Measurements from ENCODE around the gene ARHGAP25.

The ARHGAP25 gene, protein sequence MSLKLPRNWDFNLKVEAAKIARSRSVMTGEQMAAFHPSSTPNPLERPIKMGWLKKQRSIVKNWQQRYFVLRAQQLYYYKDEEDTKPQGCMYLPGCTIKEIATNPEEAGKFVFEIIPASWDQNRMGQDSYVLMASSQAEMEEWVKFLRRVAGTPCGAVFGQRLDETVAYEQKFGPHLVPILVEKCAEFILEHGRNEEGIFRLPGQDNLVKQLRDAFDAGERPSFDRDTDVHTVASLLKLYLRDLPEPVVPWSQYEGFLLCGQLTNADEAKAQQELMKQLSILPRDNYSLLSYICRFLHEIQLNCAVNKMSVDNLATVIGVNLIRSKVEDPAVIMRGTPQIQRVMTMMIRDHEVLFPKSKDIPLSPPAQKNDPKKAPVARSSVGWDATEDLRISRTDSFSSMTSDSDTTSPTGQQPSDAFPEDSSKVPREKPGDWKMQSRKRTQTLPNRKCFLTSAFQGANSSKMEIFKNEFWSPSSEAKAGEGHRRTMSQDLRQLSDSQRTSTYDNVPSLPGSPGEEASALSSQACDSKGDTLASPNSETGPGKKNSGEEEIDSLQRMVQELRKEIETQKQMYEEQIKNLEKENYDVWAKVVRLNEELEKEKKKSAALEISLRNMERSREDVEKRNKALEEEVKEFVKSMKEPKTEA

DNA sequence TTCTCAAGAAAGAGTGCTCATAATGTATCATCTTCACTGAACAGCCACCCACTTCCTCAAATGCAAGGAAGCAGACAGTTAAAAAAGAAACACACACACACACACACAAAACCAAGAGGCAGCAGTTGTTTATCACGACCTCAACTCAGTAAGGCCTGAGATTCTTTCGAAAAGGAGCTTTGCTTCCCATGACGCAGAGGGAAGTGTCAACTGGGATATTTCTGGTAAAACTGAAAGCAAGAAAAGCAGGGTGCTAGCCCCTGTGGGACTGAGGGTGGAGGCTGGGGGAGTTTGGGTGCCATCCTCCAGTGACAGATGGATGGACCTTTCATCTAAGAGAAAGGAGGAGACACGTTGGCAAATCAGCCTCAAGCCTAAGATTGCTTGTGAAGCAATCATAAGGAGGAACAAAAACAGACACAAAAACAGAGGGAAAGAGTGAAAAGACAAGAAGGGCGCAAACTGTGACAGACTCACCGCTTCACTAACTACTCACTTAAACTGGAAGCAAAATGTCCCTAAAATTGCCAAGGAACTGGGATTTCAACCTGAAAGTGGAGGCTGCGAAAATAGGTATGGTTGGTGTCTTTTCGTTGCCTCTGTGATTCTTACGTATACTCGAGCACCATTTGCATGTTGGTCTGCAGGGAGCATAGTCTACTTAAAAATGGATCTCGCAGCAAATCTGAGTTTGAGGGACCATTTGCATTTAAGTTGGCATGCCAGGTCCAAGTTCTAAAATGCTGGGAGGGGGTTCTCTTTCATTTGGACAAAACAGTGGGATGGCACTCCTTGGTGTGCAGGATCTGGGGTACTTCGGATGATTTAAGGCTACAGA is at the start of gene ARHGAP25:
Gene ARHGAP25, plus strand, starts transcription at position 124 of the 838 bp plus-strand sequence. Its CDS starts 389 bp downstream, at position 513.
- DNase-seq: no peak

DNA sequence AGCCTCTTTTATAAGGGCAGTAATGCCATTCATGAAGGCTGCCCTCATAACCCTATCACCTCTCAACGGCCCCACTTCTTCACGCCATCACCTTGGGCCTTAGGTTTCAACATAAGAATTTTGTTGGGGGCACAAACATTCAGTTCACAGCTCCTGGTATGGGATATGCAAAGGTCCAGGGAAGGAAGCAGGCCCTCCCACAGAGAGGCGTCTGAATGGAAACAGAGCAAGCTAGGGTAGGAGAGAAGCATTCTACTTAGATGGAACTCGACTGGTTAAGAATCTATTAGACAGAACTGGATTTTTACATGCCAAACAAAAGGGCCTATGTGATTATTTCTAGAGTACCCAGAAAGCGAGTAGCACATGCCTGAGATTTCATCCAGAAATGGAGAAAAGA is 48.4 kb upstream of the ARHGAP25 start:
- DNase-seq: no peak

DNA sequence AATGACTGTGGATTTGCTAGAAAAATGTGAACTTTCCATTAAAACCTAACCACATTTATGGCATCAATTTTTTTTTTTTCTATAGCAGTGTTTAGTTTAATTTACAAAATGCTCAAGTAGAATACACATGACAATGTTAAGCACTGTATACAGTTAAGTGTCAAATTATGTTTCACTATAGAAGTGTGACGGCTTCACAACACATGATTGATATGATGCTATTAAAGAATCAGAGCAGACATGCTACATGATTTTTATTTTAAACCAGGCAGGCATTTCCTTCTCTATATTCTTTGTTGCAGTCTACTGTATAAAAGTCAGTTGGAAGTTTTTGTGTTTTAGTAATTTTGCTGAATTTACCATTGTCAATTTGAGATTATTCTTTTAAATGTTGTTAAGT is 47.6 kb upstream of the ARHGAP25 start:
- DNase-seq: no peak

DNA sequence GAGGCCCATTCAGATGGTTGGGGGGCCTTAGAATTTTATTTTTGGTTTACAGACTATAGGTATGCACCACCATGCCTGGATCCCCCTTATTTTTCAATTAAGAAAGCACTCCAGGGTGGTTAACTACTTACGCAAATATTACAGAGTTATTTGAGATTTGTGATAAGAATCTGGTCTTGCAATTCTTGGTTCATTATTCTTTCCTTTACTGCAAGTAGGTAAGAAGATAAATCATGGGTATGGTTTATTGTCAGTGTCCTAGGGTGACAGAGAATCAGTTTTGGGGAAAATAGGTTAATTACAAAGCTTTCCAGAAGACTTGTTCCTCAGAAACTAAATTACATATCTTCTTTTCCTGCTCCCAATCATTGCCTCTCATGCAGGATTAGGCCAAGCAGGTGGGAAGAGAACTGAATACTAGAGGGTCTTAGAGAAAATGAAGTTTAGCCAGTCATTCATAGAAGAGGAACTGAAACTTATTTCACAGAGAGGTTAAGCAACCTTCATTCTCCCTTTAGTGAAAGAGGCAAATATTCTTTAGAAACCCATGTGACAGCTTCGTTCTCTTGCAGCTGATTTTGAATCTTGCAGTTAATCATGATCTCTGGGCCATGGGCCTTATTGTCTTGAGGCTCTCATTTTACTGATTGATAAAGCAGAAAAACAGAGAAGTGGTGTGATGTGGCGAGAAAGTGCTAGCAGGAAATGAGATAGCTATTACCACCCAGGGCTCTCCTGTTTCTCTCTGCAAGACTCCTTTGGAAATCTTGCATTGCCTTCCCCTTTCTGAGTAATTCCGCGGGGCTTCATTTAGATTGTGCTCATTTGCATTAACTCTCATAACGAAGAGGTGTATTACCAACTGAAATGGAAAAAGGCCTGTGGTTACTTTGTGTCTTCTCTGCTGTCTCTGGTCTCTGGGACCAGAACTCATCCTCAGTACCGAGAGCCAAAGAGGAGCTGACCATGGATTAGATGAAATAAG is 44.8 kb upstream of the ARHGAP25 start:
- peak; percentile 12 to 41 for DNase-seq

DNA sequence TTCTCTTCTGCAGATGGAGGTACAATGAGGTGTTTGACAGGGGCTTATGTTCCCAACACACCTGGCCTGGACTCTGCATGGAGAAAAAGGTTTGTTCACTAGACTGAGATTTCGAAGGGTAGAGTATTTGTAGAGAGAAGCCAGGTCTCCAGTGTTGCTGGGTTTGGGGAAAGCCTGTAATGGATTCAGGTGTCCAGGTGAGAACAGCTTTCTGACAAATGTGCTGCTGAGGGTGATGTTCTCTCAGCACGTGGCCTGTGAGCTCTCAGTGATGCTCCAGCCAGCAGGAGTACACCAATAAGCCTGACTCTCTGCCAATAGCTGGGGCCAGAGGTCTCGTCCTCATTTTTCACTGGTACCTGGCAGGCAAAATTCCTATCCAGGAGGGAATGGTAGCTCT is 43.8 kb upstream of the ARHGAP25 start:
- DNase-seq: no peak

DNA sequence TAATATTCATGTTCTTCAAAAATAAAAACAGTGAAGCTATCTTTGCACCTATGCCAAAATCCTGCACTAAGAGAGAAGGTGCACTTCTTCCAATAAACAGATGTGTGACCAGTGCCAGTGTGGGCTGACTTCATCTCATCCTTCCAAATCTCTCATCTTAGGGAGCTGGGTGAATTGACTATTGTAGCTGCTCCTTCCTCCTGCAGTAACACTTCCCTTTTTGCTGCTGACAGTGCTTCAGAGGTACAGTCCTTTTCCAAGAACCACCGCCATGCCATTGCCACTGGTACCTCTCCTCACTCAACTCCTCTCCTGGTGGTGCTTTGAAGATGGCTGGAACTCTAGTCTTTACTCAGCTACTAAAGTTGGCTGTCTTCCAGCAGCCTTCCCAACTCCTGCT is 42.1 kb upstream of the ARHGAP25 start:
- no peak for DNase-seq

DNA sequence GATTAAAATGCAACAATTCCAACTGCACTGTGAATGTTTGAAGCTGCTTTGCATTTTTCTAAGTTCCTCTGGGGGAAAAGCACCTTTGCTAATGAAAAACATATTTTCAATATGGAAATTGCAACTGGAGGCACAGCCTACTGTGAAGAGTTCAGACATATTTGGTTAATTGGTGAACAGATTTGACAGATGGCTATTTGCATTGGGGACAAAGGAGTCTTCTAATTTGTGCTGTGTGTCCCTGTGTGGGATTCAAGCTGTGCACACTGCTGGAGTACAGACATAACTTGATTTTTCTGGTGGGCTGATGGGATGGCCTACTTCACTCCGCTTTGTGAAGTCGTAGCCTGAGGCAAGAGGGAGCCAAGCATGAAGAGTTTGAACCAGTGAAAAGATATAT is 40.7 kb upstream of the ARHGAP25 start:
- DNase-seq: peak; percentile 96 to 98

DNA sequence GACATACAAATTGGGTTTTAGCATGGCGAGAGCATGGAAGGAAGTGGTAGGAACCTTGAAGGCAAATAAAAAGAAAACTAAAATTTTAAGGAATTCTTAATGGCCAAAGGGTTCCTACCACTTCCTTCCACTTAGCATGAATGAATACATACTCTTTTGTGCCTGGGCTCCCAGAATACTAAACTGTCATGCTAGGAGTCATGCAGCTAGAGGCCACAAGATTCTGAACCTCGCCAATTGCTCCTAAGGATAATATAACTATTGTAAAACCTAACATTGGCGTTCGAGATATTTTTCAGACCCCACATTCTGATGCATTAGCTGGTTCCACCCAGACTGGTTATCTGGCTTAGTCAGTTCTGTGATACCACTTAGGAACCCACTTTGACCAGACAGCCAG is 38.6 kb upstream of the ARHGAP25 start:
- DNase-seq: no peak

DNA sequence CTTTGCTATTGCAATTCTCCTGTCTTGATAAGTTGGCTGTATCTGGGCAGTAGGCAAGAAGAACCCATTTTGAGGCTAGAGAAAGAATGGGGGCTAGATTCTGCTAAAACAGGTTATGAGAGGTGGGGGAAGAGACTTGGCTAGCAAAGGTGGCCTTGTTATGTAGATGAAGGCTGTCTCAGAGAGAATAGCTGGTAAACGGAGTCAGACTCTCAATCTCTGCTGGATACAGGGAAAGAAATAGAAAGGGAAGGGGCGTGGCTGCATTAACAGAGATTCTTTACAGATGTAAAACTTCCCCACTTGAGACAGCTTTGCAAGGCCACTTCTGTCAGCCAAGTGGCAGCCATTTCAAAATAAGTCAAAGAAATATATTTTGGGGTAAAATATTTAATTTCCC is 38.1 kb upstream of the ARHGAP25 start:
- no peak for DNase-seq

DNA sequence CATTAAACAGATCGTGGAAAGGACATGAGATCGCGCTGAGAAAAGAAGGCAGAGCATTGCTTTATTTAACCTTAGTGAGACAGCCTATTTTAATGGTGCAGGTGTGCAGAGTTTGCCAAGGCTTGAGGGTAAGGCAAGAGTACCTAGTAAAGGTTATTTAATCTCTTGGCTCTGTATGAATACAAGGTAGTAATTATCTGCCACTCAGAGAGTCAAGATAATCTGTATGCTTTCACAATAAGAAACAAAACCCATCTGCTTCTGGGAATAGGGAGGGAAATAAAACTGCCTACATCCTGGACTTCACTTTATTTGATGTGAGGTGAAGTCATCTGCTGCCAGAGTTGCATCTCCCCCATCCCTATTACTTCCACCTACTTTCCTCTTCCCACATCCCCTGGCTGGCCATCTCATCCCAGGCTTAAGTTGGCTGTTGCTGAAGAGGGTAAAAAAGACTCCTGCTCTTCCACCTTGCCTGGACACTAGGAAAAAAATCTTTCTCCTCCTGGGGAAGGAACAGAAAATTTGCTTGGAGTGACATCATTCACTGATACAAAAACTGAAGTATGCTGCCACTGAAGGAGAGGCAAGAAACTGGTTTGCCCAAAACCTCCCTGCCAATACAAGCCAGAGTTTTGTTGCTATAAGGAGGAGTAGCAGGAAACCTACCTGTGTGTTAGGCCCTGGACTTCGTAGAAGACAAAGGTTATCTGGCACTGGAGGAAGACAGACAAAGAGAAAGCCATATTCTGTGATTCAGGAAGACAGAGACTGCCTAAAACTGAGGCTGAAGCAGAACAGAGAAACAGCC is 35.8 kb upstream of the ARHGAP25 start:
- no peak for DNase-seq

DNA sequence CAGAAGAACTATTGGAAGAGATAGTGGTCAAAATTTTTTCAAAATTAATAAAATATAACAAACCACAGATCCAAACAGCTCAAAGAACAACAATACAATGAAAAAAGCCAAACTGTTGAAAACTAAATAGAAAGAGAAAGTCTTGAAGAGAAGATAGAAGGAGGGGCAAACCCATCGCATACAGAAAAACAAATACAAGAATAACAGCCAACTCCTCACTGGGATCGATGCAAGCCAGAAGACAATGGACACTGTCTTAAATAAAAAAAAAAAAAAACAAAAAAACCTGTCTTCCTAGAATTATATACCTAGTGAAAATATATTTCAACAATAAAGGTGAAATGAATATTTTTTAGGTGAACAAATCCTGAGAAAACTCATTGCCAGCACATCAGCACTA is 34.1 kb upstream of the ARHGAP25 start:
- DNase-seq: no peak

DNA sequence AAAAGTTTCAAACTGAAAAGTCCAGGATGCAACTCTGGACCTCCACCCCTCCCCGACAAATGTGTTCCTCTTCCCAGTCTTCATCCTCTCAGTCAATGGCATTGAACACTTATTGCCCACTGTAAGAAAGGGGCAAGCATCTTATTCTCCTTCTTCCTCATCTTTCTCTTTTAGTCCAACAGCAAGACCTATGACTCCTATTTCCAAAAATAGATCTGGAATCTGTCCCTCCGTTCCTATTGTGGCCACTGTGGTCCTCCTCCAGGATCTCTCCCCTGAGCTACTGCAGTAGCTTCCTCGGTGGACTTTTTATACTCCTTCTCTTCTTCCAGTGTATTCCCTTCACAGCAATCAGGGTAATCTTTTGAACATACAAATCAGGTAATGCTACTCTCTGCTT is 28.0 kb upstream of the ARHGAP25 start:
- no peak for DNase-seq

DNA sequence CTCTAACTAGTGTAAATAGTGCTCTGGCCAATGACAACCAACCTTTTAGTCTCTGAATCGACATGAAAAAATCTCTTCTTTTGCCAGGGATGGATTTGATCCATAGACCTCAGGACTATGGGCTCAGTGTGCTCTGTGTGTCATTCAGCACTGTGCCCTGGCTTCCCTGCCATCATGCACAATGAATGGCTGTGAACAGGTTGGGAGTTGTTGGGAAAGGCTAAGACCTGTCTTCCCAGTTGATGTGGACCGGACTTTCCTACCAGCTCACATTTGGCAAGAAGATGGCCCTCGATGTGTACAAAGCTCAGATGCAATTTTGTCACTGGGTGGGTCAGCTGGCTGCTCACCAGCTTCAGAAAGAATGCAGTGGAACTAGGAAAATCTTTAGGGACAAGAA is 26.0 kb upstream of the ARHGAP25 start:
- DNase-seq: no peak

DNA sequence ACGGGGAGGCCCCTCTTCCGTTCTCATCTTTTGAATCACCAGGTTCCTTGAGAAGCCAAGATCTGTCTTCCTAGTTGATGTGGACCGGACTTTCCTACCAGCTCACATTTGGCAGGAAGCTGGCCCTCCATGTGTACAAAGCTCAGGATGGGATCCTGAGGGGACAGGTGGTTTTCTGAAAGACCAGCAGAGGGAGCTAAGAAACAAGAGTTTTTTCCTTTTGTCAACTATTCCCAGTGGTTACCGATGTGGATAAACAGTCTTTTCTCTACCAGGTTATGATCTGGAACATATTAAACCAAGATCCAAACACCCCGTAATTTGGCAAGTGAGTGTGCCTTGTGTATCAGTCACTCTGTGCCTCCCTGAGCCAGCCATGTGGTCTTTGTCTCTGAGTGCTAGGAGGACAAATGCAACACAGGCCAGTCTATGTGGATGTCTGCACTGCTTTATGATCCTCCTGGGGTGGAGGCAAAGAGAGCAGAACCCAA is 25.1 kb upstream of the ARHGAP25 start:
- peak; percentile 32 to 75 for DNase-seq

DNA sequence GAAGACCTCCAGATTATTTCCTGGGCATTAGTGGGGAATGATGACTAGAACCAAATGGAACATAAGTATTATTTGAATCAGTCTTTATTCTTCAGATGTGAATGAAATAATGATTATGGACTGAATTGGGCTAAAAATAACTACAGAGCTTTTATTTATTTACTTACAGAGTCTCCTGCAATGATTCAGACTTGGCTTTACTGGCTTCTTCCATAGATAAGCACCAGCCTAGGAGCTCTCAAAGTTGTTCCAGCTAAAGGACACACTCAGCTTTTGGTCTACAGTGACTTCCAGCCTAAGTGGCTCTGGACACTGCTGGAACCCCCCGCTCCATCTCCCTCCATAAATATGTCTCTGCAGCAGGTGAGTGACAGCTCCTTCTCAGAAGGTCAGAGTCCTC is 24.3 kb upstream of the ARHGAP25 start:
- no peak for DNase-seq

DNA sequence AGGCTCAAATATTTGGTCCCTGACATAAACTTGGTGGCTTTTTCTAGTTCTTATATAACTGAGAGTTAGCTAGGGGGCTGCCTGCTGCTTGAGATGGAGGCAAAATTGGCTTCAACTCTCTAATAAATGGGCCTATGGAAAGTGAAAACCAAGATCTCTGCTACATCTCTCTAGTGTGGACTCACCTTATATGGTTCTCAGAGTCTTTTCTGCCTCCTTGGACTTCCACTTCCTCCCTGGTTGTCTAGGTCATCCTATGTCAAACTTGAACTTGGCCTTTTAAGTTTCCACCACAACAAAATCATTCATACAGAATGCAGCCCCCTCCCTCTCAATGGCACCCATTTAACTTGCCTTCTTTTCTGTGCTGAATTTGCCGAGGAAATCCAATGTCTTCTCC is 23.9 kb upstream of the ARHGAP25 start:
- DNase-seq: no peak

DNA sequence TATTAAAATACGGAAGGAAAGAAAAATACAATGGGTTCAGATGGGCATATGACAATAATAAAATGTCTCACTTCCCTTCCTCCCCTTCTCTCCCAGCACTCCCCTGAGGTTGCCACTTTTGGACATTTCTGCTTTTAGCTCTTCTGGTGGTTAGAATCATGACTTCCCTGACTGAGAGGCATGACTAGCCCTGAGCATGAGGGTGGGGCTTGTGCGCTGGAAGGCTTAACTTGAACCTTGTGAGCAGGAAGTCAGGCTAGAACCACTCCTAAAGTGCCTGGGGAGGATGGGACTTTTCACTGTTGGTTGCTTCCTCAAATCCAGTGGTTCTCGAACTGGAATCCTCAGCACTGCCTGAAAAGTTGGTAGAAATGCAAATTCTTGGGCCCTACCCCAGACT is 19.7 kb upstream of the ARHGAP25 start:
- DNase-seq: no peak

DNA sequence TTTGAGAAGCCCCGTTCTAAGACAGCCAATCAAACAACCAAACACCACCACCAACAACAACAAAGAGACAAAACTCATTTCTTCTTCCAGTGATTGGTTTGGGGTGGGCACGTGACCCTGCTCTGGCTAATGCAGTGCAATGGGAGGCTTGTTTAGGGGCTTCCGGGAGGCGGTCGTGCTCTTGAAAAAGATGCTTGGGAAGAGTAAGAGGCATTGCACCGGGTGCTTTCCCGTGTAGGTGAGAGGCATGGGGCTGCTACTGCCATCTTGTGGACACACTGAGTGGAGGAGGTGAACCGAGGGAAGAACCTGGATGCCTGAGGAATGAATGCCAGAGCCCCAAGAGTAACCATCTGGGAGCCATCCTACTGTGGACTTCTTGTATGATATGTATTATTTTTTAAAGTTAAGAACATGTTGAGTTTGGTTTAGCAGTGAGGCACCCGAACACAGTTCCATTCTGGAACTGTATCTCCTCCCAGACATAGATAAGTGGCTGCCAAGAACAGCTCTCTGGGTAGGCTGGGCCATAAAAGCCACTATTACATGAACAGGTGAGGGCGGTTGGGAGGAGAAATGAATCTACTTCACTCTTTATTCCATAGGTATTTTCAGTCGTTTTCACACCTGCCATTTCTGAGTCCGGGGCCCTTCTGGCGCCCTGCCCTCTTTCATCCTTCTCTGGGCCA is 19.1 kb upstream of the ARHGAP25 start:
- peak; percentile 38 to 86 for DNase-seq

DNA sequence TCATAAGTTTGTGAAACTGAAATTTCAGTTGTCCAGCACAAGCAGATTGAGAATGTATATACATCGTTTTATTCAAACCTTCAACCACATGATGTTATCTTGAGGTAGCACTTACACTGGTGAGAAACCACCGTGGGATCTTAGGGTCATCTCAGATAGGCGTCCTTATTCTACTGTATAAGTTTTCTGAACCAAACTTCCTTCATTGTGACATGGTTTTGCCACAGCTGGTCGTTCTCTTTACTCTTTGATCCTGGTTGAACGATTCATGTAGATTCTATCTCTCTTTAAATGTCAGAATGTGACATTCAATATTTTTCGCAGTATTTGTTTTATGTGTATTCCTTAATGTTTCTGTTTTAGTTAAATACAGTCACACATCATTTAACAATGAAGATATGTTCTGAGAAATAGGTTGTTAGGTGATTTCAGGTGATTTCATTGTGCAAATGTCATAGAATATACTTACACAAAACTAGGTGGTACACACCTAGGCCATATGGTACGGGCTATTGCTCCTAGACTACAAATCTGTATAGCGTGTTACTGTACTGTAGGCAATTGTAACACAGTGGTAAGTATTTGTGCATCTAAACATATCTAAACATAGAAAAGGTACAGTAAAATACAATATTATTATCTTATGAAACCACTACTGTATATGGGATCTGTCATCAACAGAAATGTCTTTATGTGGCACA is 17.9 kb upstream of the ARHGAP25 start:
- no peak for DNase-seq

DNA sequence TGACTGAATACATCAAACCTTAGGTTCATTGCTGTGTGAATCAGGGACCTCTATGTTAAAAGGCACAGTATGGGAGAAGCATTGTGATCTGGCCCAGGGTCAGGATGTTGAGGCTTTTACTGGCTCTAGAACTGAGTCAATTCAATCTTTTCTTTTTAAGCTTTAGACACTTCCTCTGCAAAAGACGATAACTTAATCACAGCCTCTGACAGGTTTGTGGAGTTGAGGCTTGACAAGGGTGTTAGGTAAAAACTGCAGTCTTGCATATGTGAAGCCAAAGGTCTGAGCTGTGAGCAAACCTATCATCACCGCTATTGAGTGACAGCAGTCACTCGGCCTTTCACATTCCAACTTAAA is 17.3 kb upstream of the ARHGAP25 start:
- DNase-seq: no peak
